Gastrocnemius medialis (tissue), 4 donors: ENCODE results near the gene MEIOB.

Experiments used
- POLR2A ChIP-seq, 2 donors: fragments of 450-650 bp; IDR thresholded peaks; one replicate each; pipeline ENCODE4 v1.6.1; 2017; ENCODE audit warnings: antibody characterized with exemption in 2 of 2, mild to moderate bottlenecking in 2 of 2, moderate library complexity in 2 of 2
- TF ChIP-seq, protein P1 (sequence below), 5 experiments: fragments of 450-650 bp in 3 of 5; fragments of 200-600 bp in 2 of 5; sonication (generic) in 2 of 5; IDR thresholded peaks in 4 of 5; conservative IDR thresholded peaks in 1 of 5; 1 replicate in 4 of 5; 2 replicates in 1 of 5; pipeline ENCODE4 v1.5.1; 2016 to 2019; ENCODE audit warnings: antibody characterized with exemption in 5 of 5, mild to moderate bottlenecking in 3 of 5, moderate library complexity in 3 of 5

DNA sequence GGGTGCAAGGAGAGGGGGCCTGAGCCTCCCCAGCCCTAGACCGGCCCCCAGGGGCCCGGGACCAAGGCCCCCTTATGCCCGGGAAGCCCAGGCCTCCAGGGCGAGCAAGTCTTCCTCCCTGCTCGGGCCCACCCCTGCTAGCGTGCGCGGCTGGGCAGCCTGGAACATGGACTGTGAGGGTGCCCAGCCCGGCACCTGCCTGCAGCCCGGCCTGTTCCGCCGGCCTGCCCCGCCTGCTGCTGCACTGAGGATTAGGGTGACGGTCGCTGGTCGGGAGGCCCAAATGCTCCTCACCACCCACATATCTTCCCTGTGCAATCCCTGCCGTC lies 40.2 kb upstream of the MEIOB start:
- TF ChIP-seq, protein P1, sequence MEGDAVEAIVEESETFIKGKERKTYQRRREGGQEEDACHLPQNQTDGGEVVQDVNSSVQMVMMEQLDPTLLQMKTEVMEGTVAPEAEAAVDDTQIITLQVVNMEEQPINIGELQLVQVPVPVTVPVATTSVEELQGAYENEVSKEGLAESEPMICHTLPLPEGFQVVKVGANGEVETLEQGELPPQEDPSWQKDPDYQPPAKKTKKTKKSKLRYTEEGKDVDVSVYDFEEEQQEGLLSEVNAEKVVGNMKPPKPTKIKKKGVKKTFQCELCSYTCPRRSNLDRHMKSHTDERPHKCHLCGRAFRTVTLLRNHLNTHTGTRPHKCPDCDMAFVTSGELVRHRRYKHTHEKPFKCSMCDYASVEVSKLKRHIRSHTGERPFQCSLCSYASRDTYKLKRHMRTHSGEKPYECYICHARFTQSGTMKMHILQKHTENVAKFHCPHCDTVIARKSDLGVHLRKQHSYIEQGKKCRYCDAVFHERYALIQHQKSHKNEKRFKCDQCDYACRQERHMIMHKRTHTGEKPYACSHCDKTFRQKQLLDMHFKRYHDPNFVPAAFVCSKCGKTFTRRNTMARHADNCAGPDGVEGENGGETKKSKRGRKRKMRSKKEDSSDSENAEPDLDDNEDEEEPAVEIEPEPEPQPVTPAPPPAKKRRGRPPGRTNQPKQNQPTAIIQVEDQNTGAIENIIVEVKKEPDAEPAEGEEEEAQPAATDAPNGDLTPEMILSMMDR (IDR thresholded peaks at IDR 0.05 in 4 of 5, conservative IDR thresholded peaks at IDR 0.05 in 1 of 5), result no peak
- no peak for TF ChIP-seq POLR2A (IDR thresholded peaks at IDR 0.05)
